ENCODE results near the gene STARD8. TPM values are rescaled to one million over a fixed set of nuclear protein-coding genes. Genes with fewer than 3 reads are reported as not detected.
"Not testable (repeated sequence)": the region's sequence is repeated elsewhere in the genome, so short reads cannot be mapped to it uniquely, and the experiment has no call there.

The STARD8 gene
- polyA plus RNA-seq, 1 donor from 2014 or later: 0.09 TPM

- Histone ChIP-seq H3K9me2 (ENCODE audit: insufficient read depth, low read length) (no peaks in the 10 kb centered on the region), H3K9me3 (ENCODE audit: low read length) (no peaks in the 10 kb centered on the region), H3K9ac (ENCODE audit: low read length) (no peak overlapping the region), H2AFZ (ENCODE audit: low read depth, low read length) (no peak overlapping the region), H3K79me2 (replicated peaks; ENCODE audit: insufficient read depth, low read length) (no peaks in the 10 kb centered on the region), H3K36me3 (ENCODE audit: insufficient read depth, low read length) (no peaks in the 10 kb centered on the region), H4K20me1 (ENCODE audit: insufficient read depth) (no peaks in the 10 kb centered on the region), H3K27me3 (ENCODE audit: insufficient read depth, low read depth, low read length) (no peaks in the 10 kb centered on the region), H3K27ac (ENCODE audit: low read length) (no peak overlapping the region), H3K4me2 (ENCODE audit: low read length) (no peak overlapping the region), H3K4me3 (ENCODE audit: low read length) (no peak overlapping the region), H3F3A (ENCODE audit: insufficient read depth, low read length, poor library complexity, severe bottlenecking) (no peaks in the 10 kb centered on the region)
- TF ChIP-seq RAD21 (conservative IDR thresholded peaks at IDR 0.05): no peak
- no peak for TF ChIP-seq MXI1 (conservative IDR thresholded peaks at IDR 0.05; ENCODE audit: poor library complexity, severe bottlenecking)
- no peak for TF ChIP-seq CTCF (IDR thresholded peaks at IDR 0.05; ENCODE audit: poor library complexity, severe bottlenecking)
- TF ChIP-seq TAF1 (IDR thresholded peaks at IDR 0.05; ENCODE audit: low read depth): no peak
- no peak for TF ChIP-seq SMC3 (conservative IDR thresholded peaks at IDR 0.05; ENCODE audit: poor library complexity)
- TF ChIP-seq REST (IDR thresholded peaks at IDR 0.05; ENCODE audit: borderline replicate concordance): no peak
- TF ChIP-seq POLR2AphosphoS5 (IDR thresholded peaks at IDR 0.05): no peak
- TF ChIP-seq EP300 (conservative IDR thresholded peaks at IDR 0.05; ENCODE audit: poor library complexity, severe bottlenecking): no peak
- TF ChIP-seq EZH2 (IDR thresholded peaks at IDR 0.05; ENCODE audit: borderline replicate concordance, insufficient read depth, low read length, poor library complexity, severe bottlenecking): no peak
These were observed 7.2 kb downstream of the STARD8 start for GRCh38 chrX:68654693-68655092.

- not testable (repeated sequence) for H3K27ac ChIP-seq (ENCODE audit: low read length); H3K9ac ChIP-seq (ENCODE audit: low read length); H3K4me2 ChIP-seq (ENCODE audit: low read length); H3F3A ChIP-seq (ENCODE audit: insufficient read depth, low read length, poor library complexity, severe bottlenecking); H3K36me3 ChIP-seq (ENCODE audit: insufficient read depth, low read length); H2AFZ ChIP-seq (ENCODE audit: low read depth, low read length); H3K9me3 ChIP-seq (ENCODE audit: low read length); H3K79me2 ChIP-seq (replicated peaks; ENCODE audit: insufficient read depth, low read length); H3K9me2 ChIP-seq (ENCODE audit: insufficient read depth, low read length); H3K4me3 ChIP-seq (ENCODE audit: low read length); H4K20me1 ChIP-seq (ENCODE audit: insufficient read depth); H3K27me3 ChIP-seq (ENCODE audit: insufficient read depth, low read depth, low read length)
These were observed 9.0 kb downstream of the STARD8 start for GRCh38 chrX:68656473-68656872.

- no peak overlapping the region for H3K4me3 ChIP-seq (ENCODE audit: low read length)
- no peaks in the 10 kb centered on the region for H3K9me2 ChIP-seq (ENCODE audit: insufficient read depth, low read length)
- no peaks in the 10 kb centered on the region for H3K27me3 ChIP-seq (ENCODE audit: insufficient read depth, low read depth, low read length)
- H3K27ac ChIP-seq (ENCODE audit: low read length): no peak overlapping the region
- no peak overlapping the region for H3K9ac ChIP-seq (ENCODE audit: low read length)
- H4K20me1 ChIP-seq (ENCODE audit: insufficient read depth): no peaks in the 10 kb centered on the region
- H3F3A ChIP-seq (ENCODE audit: insufficient read depth, low read length, poor library complexity, severe bottlenecking): no peaks in the 10 kb centered on the region
- no peaks in the 10 kb centered on the region for H3K36me3 ChIP-seq (ENCODE audit: insufficient read depth, low read length)
- no peaks in the 10 kb centered on the region for H3K79me2 ChIP-seq (replicated peaks; ENCODE audit: insufficient read depth, low read length)
- TF ChIP-seq TAF1 (IDR thresholded peaks at IDR 0.05; ENCODE audit: low read depth) (no peak), EP300 (conservative IDR thresholded peaks at IDR 0.05; ENCODE audit: poor library complexity, severe bottlenecking) (no peak), SMC3 (conservative IDR thresholded peaks at IDR 0.05; ENCODE audit: poor library complexity) (no peak), REST (IDR thresholded peaks at IDR 0.05; ENCODE audit: borderline replicate concordance) (no peak), RAD21 (conservative IDR thresholded peaks at IDR 0.05) (no peak), POLR2AphosphoS5 (IDR thresholded peaks at IDR 0.05) (no peak), EZH2 (IDR thresholded peaks at IDR 0.05; ENCODE audit: borderline replicate concordance, insufficient read depth, low read length, poor library complexity, severe bottlenecking) (no peak), CTCF (IDR thresholded peaks at IDR 0.05; ENCODE audit: poor library complexity, severe bottlenecking) (no peak), MXI1 (conservative IDR thresholded peaks at IDR 0.05; ENCODE audit: poor library complexity, severe bottlenecking) (no peak)
- no peak overlapping the region for H2AFZ ChIP-seq (ENCODE audit: low read depth, low read length)
- no peaks in the 10 kb centered on the region for H3K9me3 ChIP-seq (ENCODE audit: low read length)
- no peak overlapping the region for H3K4me2 ChIP-seq (ENCODE audit: low read length)
These were observed 11.1 kb downstream of the STARD8 start for GRCh38 chrX:68658530-68658929.
